Subcutaneous adipose tissue (tissue), 4 donors: ENCODE data around the gene ABHD14A. TPM values are rescaled to one million over a fixed set of nuclear protein-coding genes. Genes with fewer than 3 reads are reported as not detected.

Experiments
- small RNA-seq: library from RNA; depleted of rRNA; stranded (forward); fragments of <200 nt; gene quantifications from one replicate; pipeline ENCODE3, GENCODE V24; 2016
- total RNA-seq, 4 donors: library from RNA; depleted of rRNA; stranded (reverse); fragments of >200 nt; gene quantifications; one replicate each; pipeline ENCODE4 v1.1.0, GENCODE V29; 2016
- TF ChIP-seq, protein P1 (sequence below): fragments of 450-650 bp; IDR thresholded peaks from one replicate; pipeline ENCODE4 v1.5.1; 2016; ENCODE audit warnings: low read depth, mild to moderate bottlenecking, control low read depth, antibody characterized with exemption, moderate library complexity

The ABHD14A gene
- total RNA-seq, 4 donors from 2014 or later: 15.3 to 37.7 (median 26.0) TPM

- TF ChIP-seq, protein P1, sequence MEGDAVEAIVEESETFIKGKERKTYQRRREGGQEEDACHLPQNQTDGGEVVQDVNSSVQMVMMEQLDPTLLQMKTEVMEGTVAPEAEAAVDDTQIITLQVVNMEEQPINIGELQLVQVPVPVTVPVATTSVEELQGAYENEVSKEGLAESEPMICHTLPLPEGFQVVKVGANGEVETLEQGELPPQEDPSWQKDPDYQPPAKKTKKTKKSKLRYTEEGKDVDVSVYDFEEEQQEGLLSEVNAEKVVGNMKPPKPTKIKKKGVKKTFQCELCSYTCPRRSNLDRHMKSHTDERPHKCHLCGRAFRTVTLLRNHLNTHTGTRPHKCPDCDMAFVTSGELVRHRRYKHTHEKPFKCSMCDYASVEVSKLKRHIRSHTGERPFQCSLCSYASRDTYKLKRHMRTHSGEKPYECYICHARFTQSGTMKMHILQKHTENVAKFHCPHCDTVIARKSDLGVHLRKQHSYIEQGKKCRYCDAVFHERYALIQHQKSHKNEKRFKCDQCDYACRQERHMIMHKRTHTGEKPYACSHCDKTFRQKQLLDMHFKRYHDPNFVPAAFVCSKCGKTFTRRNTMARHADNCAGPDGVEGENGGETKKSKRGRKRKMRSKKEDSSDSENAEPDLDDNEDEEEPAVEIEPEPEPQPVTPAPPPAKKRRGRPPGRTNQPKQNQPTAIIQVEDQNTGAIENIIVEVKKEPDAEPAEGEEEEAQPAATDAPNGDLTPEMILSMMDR: no peak
Measured at GRCh38 chr3:52028572-52028971, 53.7 kb downstream of the ABHD14A start.

DNA sequence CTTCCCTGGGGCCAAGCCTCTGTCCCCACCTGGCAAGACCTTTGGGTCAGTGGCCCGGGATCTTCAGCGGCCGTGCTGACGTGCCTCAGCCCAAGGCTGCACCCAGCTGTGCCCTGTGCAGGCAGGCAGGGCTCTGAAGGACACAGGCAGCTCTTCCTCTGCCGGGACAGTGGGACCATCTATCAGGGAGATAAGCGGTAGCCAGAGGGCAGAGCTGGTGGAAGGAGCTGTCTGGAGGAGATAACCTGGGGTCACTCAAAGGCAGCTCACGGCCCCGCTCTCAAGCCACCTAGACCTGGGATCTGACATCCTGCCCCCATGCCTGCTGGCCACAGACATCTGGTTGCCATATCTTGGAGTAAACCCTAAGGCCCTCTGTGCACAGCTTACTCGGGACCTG lies 54.2 kb downstream of the ABHD14A start:
- TF ChIP-seq, protein P1: no peak

DNA sequence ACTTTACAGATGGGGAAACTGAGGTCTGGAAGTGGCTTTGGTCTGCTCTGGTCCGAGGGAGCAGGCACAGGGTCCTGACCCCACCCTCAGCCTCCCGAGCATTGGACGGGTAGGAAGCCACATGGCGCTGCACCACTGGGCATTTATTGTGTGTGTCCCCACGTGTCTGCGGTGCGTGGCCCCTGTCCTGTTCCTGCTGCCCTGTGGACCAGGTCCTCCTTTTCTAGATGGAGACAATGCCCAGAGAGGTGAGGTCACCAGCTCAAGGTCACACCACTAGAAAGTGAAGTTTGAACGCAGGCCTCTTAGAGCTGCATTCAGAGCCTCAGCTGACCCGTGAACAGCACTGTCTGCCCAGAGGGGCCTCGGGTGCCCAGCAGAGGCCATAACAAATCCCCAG lies 54.7 kb downstream of the ABHD14A start:
- TF ChIP-seq, protein P1: no peak

Small RNA genes lying within 50 kb of the gene (small RNA-seq; reads per million reads assigned to genes)
- gene AC115284.1: not detected

Other genes with a start within 250 kb of the ABHD14A start
- gene IQCF6, start 195.8 kb upstream of the ABHD14A start, total RNA-seq: not detected
- not detected for gene IQCF2, start 113.4 kb upstream of the ABHD14A start, total RNA-seq
- not detected for gene IQCF5, start 99.5 kb upstream of the ABHD14A start, total RNA-seq
- gene IQCF1, start 71.7 kb upstream of the ABHD14A start, total RNA-seq: not detected
- 10 to 100 TPM in 2 of 4 donors, 1 to 10 TPM in 2; 8.1 to 18.1 (median 11.5) TPM for gene RRP9, start 33.2 kb upstream of the ABHD14A start, total RNA-seq
- 10 to 100 TPM; 13.4 to 39.0 (median 29.5) TPM for gene PARP3, start 32.7 kb upstream of the ABHD14A start, total RNA-seq
- gene GPR62, start 19.7 kb upstream of the ABHD14A start, total RNA-seq: under 1 TPM in 1 of 4 donors, not detected in 3; 0.94 TPM
- gene PCBP4, start 7.6 kb upstream of the ABHD14A start, total RNA-seq: 10 to 100 TPM; 10.8 to 39.9 (median 19.0) TPM
- 100 to 1,000 TPM in 1 of 4 donors, 10 to 100 TPM in 3; 46.0 to 122 (median 76.9) TPM for gene ABHD14B, start 1.0 kb upstream of the ABHD14A start, total RNA-seq
- gene ACY1, start 8.5 kb downstream of the ABHD14A start, total RNA-seq: 10 to 100 TPM; 24.5 to 60.3 (median 31.4) TPM
- gene RPL29, start 20.8 kb downstream of the ABHD14A start, total RNA-seq: 1,000 to 10,000 TPM; 1,093 to 1,919 (median 1,775) TPM
- 10 to 100 TPM in 2 of 4 donors, 1 to 10 TPM in 2; 5.9 to 15.6 (median 9.7) TPM for gene DUSP7, start 81.5 kb downstream of the ABHD14A start, total RNA-seq
- 1 to 10 TPM in 2 of 4 donors, under 1 TPM in 2; 0.38 to 2.4 (median 1.2) TPM for gene POC1A, start 179.4 kb downstream of the ABHD14A start, total RNA-seq
- 10 to 100 TPM; 25.8 to 44.3 (median 39.0) TPM for gene ALAS1, start 223.1 kb downstream of the ABHD14A start, total RNA-seq